GM23248 (cell line): ENCODE measurements around the gene TMEM121.
"Not testable (repeated sequence)": the region's sequence is repeated elsewhere in the genome, so short reads cannot be mapped to it uniquely, and the experiment has no call there.

ENCODE experiments used
- EZH2 ChIP-seq: fragments of 200-600 bp; sonication (generic); IDR thresholded peaks from 2 replicates; pipeline ENCODE4 v1.6.1; 2018; ENCODE audit warnings: antibody characterized with exemption, mild to moderate bottlenecking; ENCODE audit not compliant: insufficient read depth, poor library complexity, severe bottlenecking
- EZH2phosphoT487 ChIP-seq: fragments of 200-600 bp; sonication (generic); IDR thresholded peaks from 2 replicates; pipeline ENCODE4 v1.6.1; 2018; ENCODE audit warnings: antibody characterized with exemption, moderate library complexity, mild to moderate bottlenecking, low read depth; ENCODE audit not compliant: insufficient read depth

- not testable (repeated sequence) for TF ChIP-seq EZH2, EZH2phosphoT487
Measured at GRCh38 chr14:105557671-105558070, 31.3 kb downstream of the TMEM121 start.
